ENCODE results near the gene DLEC1. TPM values are rescaled to one million over a fixed set of nuclear protein-coding genes. Genes with fewer than 3 reads are reported as not detected.
A peak's percentile ranks its signal among the peaks of the same experiment; 100 is the strongest.
"Not testable (repeated sequence)": the region's sequence is repeated elsewhere in the genome, so short reads cannot be mapped to it uniquely, and the experiment has no call there.

Gene DLEC1
- total RNA-seq, 4 donors from 2014 or later: 3.7 to 96.0 (median 7.1) TPM

DNA sequence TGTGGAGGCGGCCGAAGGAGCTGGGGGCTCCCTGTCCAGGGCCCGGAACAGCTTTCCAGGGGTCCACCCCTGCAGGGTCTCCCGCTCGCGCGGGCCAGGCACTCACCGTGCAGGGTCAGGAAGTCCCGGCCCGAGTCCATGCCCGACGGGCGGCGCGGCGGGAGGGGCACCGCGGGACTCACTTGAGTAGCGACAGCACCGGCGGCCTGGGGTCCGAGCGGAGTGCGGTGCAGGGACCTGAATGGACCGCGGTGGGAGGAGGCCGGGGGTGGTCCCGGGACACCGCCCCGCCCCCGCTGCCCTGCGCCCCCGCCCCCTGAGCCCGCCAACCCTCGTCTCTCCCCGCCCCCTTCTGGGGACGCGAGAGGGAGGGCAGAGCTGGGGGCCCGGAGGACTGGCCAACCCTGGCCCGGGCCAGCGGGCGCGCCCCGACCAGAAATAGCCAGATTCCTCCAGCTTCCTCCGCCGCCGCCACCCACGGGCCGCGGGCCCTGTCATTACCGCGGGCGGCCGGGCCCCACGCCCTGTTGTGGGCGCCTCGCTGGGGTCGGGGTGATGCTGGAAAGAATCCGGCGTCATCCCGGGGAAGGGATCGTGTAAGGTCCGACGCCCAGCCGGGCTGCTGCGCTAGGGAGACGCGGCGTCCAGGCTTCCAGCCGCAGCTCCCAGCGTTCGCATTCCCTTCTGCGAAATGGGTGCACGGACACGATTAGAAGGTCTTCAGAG, 9.4 kb upstream of the DLEC1 start, which contains the start of gene PLCD1:
Gene PLCD1, minus strand, starts transcription at position 243 of the 726 bp plus-strand sequence. Its CDS starts 103 bp downstream, at position 140.
- no peaks in the 10 kb centered on the region for H3K9me3 ChIP-seq
- peak; percentile 76 to 79 for DNase-seq (ENCODE audit: low spot score in 2 of 2)
- peak within 1 kb of the TSS; percentile 54 to 94 (median 72) for H3K4me3 ChIP-seq
- H3K27me3 ChIP-seq: no peaks in the 10 kb centered on the region
- TF ChIP-seq POLR2A (IDR thresholded peaks at IDR 0.05) (peak; percentile 81 to 84), EP300 (IDR thresholded peaks at IDR 0.05) (peak; percentile 74 to 96)
- TF ChIP-seq, protein P1, sequence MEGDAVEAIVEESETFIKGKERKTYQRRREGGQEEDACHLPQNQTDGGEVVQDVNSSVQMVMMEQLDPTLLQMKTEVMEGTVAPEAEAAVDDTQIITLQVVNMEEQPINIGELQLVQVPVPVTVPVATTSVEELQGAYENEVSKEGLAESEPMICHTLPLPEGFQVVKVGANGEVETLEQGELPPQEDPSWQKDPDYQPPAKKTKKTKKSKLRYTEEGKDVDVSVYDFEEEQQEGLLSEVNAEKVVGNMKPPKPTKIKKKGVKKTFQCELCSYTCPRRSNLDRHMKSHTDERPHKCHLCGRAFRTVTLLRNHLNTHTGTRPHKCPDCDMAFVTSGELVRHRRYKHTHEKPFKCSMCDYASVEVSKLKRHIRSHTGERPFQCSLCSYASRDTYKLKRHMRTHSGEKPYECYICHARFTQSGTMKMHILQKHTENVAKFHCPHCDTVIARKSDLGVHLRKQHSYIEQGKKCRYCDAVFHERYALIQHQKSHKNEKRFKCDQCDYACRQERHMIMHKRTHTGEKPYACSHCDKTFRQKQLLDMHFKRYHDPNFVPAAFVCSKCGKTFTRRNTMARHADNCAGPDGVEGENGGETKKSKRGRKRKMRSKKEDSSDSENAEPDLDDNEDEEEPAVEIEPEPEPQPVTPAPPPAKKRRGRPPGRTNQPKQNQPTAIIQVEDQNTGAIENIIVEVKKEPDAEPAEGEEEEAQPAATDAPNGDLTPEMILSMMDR (IDR thresholded peaks at IDR 0.05): peak in 2 of 5 experiments; percentile 30 to 51
- WGBS, 2 donors: 2 to 8% methylated on average over 16 to 25 of the region's 75 CpGs
- peaks cover 0 to 61% (median 29%) of the 10 kb centered on the region in 4 donors for H3K4me1 ChIP-seq
- H3K36me3 ChIP-seq: no peaks in the 10 kb centered on the region
- peak within 1 kb of the TSS; percentile 81 to 99 (median 95) for H3K27ac ChIP-seq

DNA sequence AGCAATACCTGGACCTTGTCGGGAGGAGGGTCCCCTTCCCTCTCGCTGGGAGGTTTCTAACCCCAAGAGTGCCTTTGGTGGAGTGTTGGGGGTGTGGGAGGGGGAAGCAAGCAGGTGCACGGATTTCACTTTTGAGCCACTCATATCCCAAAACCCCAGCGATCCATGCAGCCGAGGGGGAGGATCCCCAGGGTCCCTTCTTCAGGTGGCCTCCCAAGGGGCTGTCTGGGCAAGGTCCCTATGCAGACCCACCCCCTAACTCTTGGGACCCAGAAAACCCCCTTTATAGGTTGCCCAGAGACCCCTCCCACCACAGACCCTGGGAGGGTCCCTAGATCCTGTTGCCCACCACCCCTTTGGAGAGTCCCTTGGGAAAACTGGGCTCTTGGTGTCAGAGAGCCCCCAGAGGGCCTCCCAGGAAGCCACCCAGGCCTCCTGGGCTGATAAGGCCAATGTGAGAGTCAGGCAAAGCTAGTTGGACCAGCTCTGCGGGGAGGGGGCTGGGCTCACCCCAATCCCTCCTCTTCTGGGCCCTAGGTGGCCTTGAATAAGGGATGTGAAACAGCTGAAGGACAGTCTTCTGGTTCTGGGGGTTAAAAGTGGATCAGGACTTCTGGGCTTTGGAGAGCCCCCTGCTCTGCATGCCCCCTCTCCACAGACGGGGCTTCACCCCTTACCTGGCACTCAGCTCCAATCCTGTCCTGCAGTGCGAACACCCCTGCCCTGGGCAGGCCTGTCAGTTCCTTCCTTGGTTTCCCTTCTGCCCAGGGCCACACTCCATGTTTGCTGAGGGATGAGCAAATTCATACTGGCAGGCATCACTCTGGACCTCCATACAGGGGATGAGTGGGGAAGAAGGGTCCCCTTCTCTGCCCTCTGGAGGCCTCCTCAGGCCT, 8.6 kb upstream of the DLEC1 start:
- DNase-seq (ENCODE audit: low spot score in 2 of 2): no peak
- Histone ChIP-seq H3K4me3 (peak overlapping the region; percentile 54 to 94 (median 72)), H3K27me3 (no peaks in the 10 kb centered on the region), H3K27ac (peak overlapping the region; percentile 81 to 99 (median 95)), H3K9me3 (no peaks in the 10 kb centered on the region), H3K36me3 (no peaks in the 10 kb centered on the region), H3K4me1 (peaks cover 0 to 60% (median 27%) of the 10 kb centered on the region in 4 donors)
- no peak for TF ChIP-seq EP300 (IDR thresholded peaks at IDR 0.05)
- TF ChIP-seq, protein P1 (IDR thresholded peaks at IDR 0.05): no peak
- TF ChIP-seq POLR2A (IDR thresholded peaks at IDR 0.05): no peak
- 39 to 40% methylated on average over 7 of the region's 8 CpGs for WGBS, 2 donors

DNA sequence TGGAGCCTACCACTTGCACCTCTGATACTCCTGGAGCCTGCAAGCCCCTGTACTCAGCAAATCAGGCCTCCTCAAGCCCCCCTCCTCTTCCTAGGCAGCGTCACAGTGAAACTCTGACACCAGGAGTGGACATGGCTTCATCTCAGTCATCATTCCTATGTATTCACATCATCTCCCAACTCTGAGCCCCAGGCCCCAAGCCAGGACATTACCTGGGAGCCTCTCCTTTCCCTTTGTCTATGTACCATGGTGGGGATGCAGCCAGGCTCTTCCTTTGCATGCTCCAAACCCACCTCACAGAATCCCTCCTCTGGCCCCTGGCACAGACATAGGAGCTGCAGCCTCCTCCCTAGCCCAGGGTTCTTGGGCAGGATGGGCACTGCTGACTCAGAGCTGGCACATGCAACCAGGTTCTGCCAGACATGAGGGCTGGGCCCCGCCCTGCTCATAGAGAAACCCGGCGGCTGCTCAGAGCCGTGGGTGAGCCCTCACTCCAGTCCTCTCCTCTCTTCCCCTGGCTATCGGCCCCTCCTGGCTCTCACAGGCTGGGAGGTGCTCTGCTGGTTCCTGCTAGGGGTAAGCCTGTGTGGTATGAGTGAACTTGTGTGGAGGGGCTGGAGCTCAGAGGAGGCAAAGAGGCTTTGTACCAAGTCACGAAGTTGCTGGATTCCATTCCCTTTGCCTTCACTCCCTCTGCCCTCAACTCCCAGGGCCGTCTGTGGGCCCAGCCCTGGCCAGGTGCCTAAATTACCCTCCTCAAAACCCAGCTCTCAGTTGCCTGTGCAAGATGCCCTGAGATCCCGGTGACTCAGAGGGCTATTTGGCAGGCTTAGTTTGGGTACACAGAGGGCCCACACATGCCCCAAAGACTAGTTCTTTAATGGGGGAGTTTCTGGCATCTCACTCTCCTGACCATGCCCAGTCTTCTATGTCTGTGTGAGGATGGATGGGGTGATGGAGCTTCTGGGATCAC, 7.7 kb upstream of the DLEC1 start:
- TF ChIP-seq EP300 (IDR thresholded peaks at IDR 0.05) (no peak), POLR2A (IDR thresholded peaks at IDR 0.05) (no peak)
- TF ChIP-seq, protein P1 (IDR thresholded peaks at IDR 0.05): no peak
- 43 to 50% methylated on average over 8 to 9 of the region's 9 CpGs for whole genome bisulfite sequencing, 2 donors
- no peaks in the 10 kb centered on the region for H3K36me3 ChIP-seq
- H3K9me3 ChIP-seq: no peaks in the 10 kb centered on the region
- H3K4me1 ChIP-seq: peaks cover 0 to 50% (median 17%) of the 10 kb centered on the region in 4 donors
- H3K27ac ChIP-seq: peak overlapping the region; percentile 81 to 99 (median 95)
- no peaks in the 10 kb centered on the region for H3K27me3 ChIP-seq
- no peak for DNase-seq (ENCODE audit: low spot score in 2 of 2)
- H3K4me3 ChIP-seq: no peak overlapping the region

DNA sequence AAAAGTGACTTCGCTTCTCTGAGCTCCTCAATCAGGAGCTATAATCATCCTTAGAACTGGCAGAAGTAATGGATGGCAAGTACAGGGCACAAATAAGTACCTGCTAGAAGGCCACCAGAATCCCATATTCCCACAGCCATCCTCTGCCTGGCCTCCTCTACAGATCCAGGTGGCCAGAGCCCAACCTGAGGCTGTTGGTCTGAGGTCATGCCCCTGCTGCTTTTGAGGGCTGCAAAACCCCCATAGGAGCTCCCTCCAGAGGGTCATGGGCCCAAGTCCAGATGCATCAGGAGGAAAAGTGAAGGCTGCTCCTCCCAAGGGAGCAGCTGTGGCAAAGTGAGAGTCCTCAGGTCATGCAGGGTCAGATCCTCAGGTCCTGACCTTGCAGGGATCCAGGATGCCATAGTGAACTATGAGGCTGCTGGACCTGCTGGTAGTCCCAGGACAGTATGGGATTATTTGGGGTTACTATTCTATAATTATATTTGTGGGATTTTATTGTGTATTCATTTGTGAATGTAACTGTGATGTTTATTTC, 6.6 kb upstream of the DLEC1 start:
- no peak for DNase-seq (ENCODE audit: low spot score in 2 of 2)
- Histone ChIP-seq H3K4me1 (peaks cover 0 to 42% (median 16%) of the 10 kb centered on the region in 4 donors), H3K27ac (no peak overlapping the region), H3K9me3 (no peaks in the 10 kb centered on the region), H3K36me3 (no peaks in the 10 kb centered on the region), H3K27me3 (no peaks in the 10 kb centered on the region), H3K4me3 (no peak overlapping the region)
- whole genome bisulfite sequencing, 2 donors: 100% methylated on average over 1 of the region's 1 CpG
- TF ChIP-seq, protein P1 (IDR thresholded peaks at IDR 0.05): no peak
- no peak for TF ChIP-seq EP300 (IDR thresholded peaks at IDR 0.05)
- TF ChIP-seq POLR2A (IDR thresholded peaks at IDR 0.05): no peak

DNA sequence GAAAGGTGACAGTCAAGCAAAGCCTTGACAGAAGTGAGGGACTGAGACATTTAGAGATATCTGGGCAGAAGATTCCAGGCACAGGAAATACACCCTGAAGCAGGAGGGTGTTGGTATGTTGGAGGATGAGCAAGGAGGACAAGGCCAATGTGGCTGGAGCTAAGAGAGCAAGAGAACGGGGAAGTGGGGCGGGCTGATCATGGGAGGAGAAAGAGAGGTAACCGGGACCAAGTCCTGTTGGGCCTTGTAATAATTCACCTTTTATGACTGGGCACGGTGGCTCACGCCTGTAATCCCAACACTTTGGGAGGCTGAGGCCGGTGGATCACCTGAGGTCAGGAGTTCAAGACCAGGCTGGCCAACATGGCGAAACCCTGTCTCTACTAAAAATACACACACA, 5.4 kb upstream of the DLEC1 start:
- H3K4me1 ChIP-seq: peaks cover 0 to 30% (median 13%) of the 10 kb centered on the region in 4 donors
- not testable (repeated sequence) for H3K27me3 ChIP-seq; H3K36me3 ChIP-seq; DNase-seq (ENCODE audit: low spot score in 2 of 2); H3K4me3 ChIP-seq; H3K27ac ChIP-seq; H3K9me3 ChIP-seq
- 84 to 92% methylated on average over 7 of the region's 7 CpGs for WGBS, 2 donors

DNA sequence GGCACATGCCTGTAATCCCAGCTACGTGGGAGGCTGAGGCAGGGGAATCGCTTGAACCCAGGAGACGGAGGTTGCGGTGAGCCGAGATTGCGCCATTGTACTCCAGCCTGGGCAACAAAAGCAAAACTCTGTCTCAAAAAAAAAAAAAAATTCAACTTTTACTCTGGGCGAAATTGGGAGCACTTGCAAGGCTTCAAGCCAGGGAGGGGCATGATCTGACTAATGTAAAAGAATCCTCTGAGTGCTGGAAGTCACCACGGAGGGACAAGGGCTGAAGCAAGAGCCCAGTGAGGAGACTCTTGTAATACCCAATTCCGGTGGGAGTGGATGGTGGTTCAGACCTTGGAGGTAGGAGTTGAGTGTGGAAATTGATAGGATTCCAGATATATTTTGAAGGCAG, 4.7 kb upstream of the DLEC1 start:
- not testable (repeated sequence) for H3K9me3 ChIP-seq; H3K27me3 ChIP-seq; DNase-seq (ENCODE audit: low spot score in 2 of 2); H3K36me3 ChIP-seq; H3K4me3 ChIP-seq; H3K27ac ChIP-seq
- 87 to 92% methylated on average over 9 of the region's 9 CpGs for WGBS, 2 donors
- H3K4me1 ChIP-seq: peaks cover 0 to 33% (median 11%) of the 10 kb centered on the region in 4 donors

Measured in tibial nerve (tissue), 4 donors.